T-cell (primary cell): Measurements from ENCODE around the gene C16orf74. TPM values are rescaled to one million over a fixed set of nuclear protein-coding genes. Genes with fewer than 3 reads are reported as not detected.
A peak's percentile ranks its signal among the peaks of the same experiment; 100 is the strongest.

Experiments used
- ATAC-seq, 4 experiments: fragments of 200-7000 bp in 3 of 4; fragments of 150-1000 bp in 1 of 4; cut with Tn5 transposase; replicated peaks in 1 of 4; 1 replicate in 3 of 4; 2 replicates in 1 of 4; pipeline ENCODE4 v1.10.0; 2021; ENCODE audit warnings: moderate library complexity in 3 of 4, mild to moderate bottlenecking in 2 of 4, moderate number of reproducible peaks in 1 of 4
- CTCF ChIA-PET, 2 donors: fragments of 300-600 bp; sonication (Branson Sonifier 250); formaldehyde crosslinking; loops; one replicate each; lab custom pipeline; 2022; ENCODE audit warnings: antibody characterized with exemption in 2 of 2; lab: Charles Lee
- POLR2A ChIA-PET, 2 donors: fragments of 300-600 bp; sonication (Branson Sonifier 250); formaldehyde crosslinking; loops; one replicate each; lab custom pipeline; 2022; ENCODE audit warnings: antibody characterized with exemption in 2 of 2; lab: Charles Lee
- DNase-seq, 35 experiments: peaks; one replicate each; pipeline versions ENCODE4 v3.0.0 to v3.0.0-alpha.2; 2013 to 2023
- H3K27ac ChIP-seq: one replicate; pipeline ENCODE4 v1.5.1; 2013; ENCODE audit warnings: low read length
- H3K27me3 ChIP-seq, 2 experiments: replicated peaks in 1 of 2; 1 replicate in 1 of 2; 2 replicates in 1 of 2; pipeline versions ENCODE4 v1.6.1 to v1.7.0; 2013; ENCODE audit warnings: low read length in 1 of 2, mixed read lengths in 1 of 2; ENCODE audit not compliant: control insufficient read depth in 2 of 2, insufficient read depth in 2 of 2; ENCODE audit errors: extremely low read depth in 1 of 2
- H3K36me3 ChIP-seq, 2 donors: 1 replicate in 1 of 2; 2 replicates in 1 of 2; pipeline versions ENCODE4 v1.6.1 to v1.7.0; 2013; ENCODE audit warnings: low read length in 1 of 2; ENCODE audit not compliant: control insufficient read depth in 2 of 2, insufficient read depth in 1 of 2; ENCODE audit errors: extremely low read depth in 1 of 2
- H3K4me1 ChIP-seq, 2 experiments: 1 replicate in 1 of 2; 2 replicates in 1 of 2; pipeline versions ENCODE4 v1.6.1 to v1.7.0; 2013; ENCODE audit warnings: low read length in 2 of 2, mixed read lengths in 1 of 2; ENCODE audit not compliant: insufficient read depth in 2 of 2, control insufficient read depth in 1 of 2; ENCODE audit errors: extremely low read depth in 1 of 2
- H3K4me3 ChIP-seq, 2 donors: 1 replicate in 1 of 2; 2 replicates in 1 of 2; pipeline versions ENCODE4 v1.5.1 to v1.7.0; 2013; ENCODE audit warnings: mild to moderate bottlenecking in 2 of 2, low read length in 1 of 2, moderate library complexity in 1 of 2; ENCODE audit not compliant: control insufficient read depth in 1 of 2; ENCODE audit errors: extremely low read depth in 1 of 2
- H3K9me3 ChIP-seq: 2 replicates; pipeline ENCODE4 v1.7.0; 2013
- H3K27ac Mint-ChIP-seq, 2 donors: one replicate each; pipeline ENCODE4 v1.8.0; 2020 to 2021; ENCODE audit warnings: mild to moderate bottlenecking in 2 of 2, mixed read lengths in 2 of 2
- H3K27me3 Mint-ChIP-seq, 2 donors: one replicate each; pipeline ENCODE4 v1.8.0; 2021 to 2022; ENCODE audit warnings: mixed read lengths in 2 of 2
- H3K36me3 Mint-ChIP-seq: one replicate; pipeline ENCODE4 v1.8.0; 2021; ENCODE audit warnings: mixed read lengths
- H3K4me1 Mint-ChIP-seq, 3 donors: one replicate each; pipeline ENCODE4 v1.8.0; 2020 to 2022; ENCODE audit warnings: mixed read lengths in 3 of 3, mild to moderate bottlenecking in 1 of 3
- H3K4me3 Mint-ChIP-seq, 3 donors: one replicate each; pipeline ENCODE4 v1.8.0; 2020 to 2022; ENCODE audit warnings: mild to moderate bottlenecking in 3 of 3, mixed read lengths in 3 of 3, moderate library complexity in 3 of 3
- H3K9me3 Mint-ChIP-seq, 3 donors: one replicate each; pipeline ENCODE4 v1.8.0; 2020 to 2022; ENCODE audit warnings: mixed read lengths in 3 of 3
- WGBS: methylation state at CpG from one replicate; pipeline ENCODE4 v1.1.5; 2013; ENCODE audit warnings: missing lambda C conversion rate; ENCODE audit not compliant: insufficient coverage; 5-methylcytosine and 5-hydroxymethylcytosine counted together
- total RNA-seq, 35 experiments: library from RNA in 6 of 35; stranded (reverse) in 6 of 35; fragments of 120-200 nt in 1 of 35; gene quantifications; one replicate each; pipeline versions ENCODE4 v1.2.1 to v1.2.4 and lab custom pipeline; 2013 to 2026

Gene C16orf74
- total RNA-seq, 5 donors from 2014 or later (not counting 1 experiment from before 2014, with no cell fraction given) = 3.1 to 21.7 (median 15.6) TPM

- no peak overlapping the region for H3K27ac Mint-ChIP-seq
- no peaks in the 10 kb centered on the region for H3K9me3 ChIP-seq
- no peaks in the 10 kb centered on the region for H3K9me3 Mint-ChIP-seq
- H3K4me1 ChIP-seq = peaks cover 0 to 7% of the 10 kb centered on the region in 2 experiments
- WGBS = 91% methylated on average over 11 of the region's 12 CpGs
- no peaks in the 10 kb centered on the region for H3K36me3 ChIP-seq
- peaks cover 0 to 51% of the 10 kb centered on the region in 2 experiments for H3K27me3 ChIP-seq
- ATAC-seq (no peak), DNase-seq (no peak)
- no peak overlapping the region for H3K4me3 Mint-ChIP-seq
- H3K36me3 Mint-ChIP-seq = no peaks in the 10 kb centered on the region
- CTCF ChIA-PET = no interaction called here
- peaks cover 3 to 17% (median 10%) of the 10 kb centered on the region in 3 donors for H3K4me1 Mint-ChIP-seq
- POLR2A ChIA-PET = no interaction called here
- H3K27me3 Mint-ChIP-seq = peaks cover 13 to 21% of the 10 kb centered on the region in 2 donors
- H3K27ac ChIP-seq = no peak overlapping the region
- H3K4me3 ChIP-seq = no peak overlapping the region
These were observed 12.1 kb upstream of the C16orf74 start for GRCh38 chr16:85762970-85763369.

GRCh38 chr16:85761861-85762260, 11.0 kb upstream of the C16orf74 start:
- CTCF ChIA-PET = no interaction called here
- POLR2A ChIA-PET = interaction anchor here (0.6 to 0.7 kb wide), 2 partner anchors 108 to 1671 kb away, joined by 3 read pairs; no protein-coding TSS in a partner anchor
- Histone ChIP-seq H3K27ac (no peak overlapping the region), H3K27me3 (peaks cover 0 to 48% of the 10 kb centered on the region in 2 experiments), H3K9me3 (no peaks in the 10 kb centered on the region), H3K36me3 (no peaks in the 10 kb centered on the region), H3K4me1 (peaks cover 0 to 7% of the 10 kb centered on the region in 2 experiments), H3K4me3 (no peak overlapping the region)
- Mint-ChIP-seq H3K27ac (no peak overlapping the region), H3K4me3 (no peak overlapping the region), H3K36me3 (no peaks in the 10 kb centered on the region), H3K4me1 (peaks cover 3 to 17% (median 10%) of the 10 kb centered on the region in 3 donors), H3K27me3 (peaks cover 13 to 22% of the 10 kb centered on the region in 2 donors), H3K9me3 (no peaks in the 10 kb centered on the region)
- DNase-seq = no peak
- 52% methylated on average over 6 of the region's 6 CpGs for WGBS
- no peak for ATAC-seq

- Histone ChIP-seq H3K27me3 (peaks cover 0 to 48% of the 10 kb centered on the region in 2 experiments), H3K36me3 (no peaks in the 10 kb centered on the region), H3K4me1 (peaks cover 0 to 7% of the 10 kb centered on the region in 2 experiments), H3K27ac (no peak overlapping the region), H3K9me3 (no peaks in the 10 kb centered on the region), H3K4me3 (no peak overlapping the region)
- Mint-ChIP-seq H3K9me3 (no peaks in the 10 kb centered on the region), H3K4me3 (no peak overlapping the region), H3K4me1 (peaks cover 3 to 17% (median 10%) of the 10 kb centered on the region in 3 donors), H3K27me3 (peaks cover 13 to 29% of the 10 kb centered on the region in 2 donors), H3K36me3 (no peaks in the 10 kb centered on the region), H3K27ac (peak overlapping the region in 1 of 2 donors; percentile 27)
- DNase-seq = peak in 17 of 35 experiments; percentile 6 to 49 (median 23)
- ChIA-PET POLR2A (no interaction called here), CTCF (interaction anchor here (0.7 to 1.2 kb wide), 2 partner anchors 68 to 101 kb away, joined by 3 read pairs; no protein-coding TSS in a partner anchor)
- peak in 2 of 4 experiments; percentile 51 to 52 for ATAC-seq
- WGBS = 65% methylated on average over 15 of the region's 20 CpGs
These were observed 8.9 kb upstream of the C16orf74 start for GRCh38 chr16:85759631-85760419.

GRCh38 chr16:85759136-85759535, 8.2 kb upstream of the C16orf74 start:
- 11% methylated on average over 10 of the region's 16 CpGs for WGBS
- Histone ChIP-seq H3K9me3 (no peaks in the 10 kb centered on the region), H3K4me1 (peaks cover 0 to 7% of the 10 kb centered on the region in 2 experiments), H3K27ac (no peak overlapping the region), H3K4me3 (no peak overlapping the region), H3K27me3 (peaks cover 0 to 53% of the 10 kb centered on the region in 2 experiments), H3K36me3 (no peaks in the 10 kb centered on the region)
- Mint-ChIP-seq H3K9me3 (no peaks in the 10 kb centered on the region), H3K27me3 (peaks cover 13 to 30% of the 10 kb centered on the region in 2 donors), H3K27ac (peak overlapping the region in 1 of 2 donors; percentile 15), H3K4me1 (peaks cover 3 to 19% (median 10%) of the 10 kb centered on the region in 3 donors), H3K4me3 (no peak overlapping the region), H3K36me3 (no peaks in the 10 kb centered on the region)
- ChIA-PET POLR2A (no interaction called here), CTCF (interaction anchor here in 1 of 2 donors (1.2 kb wide), 1 partner anchor 100 kb away, joined by 3 read pairs; no protein-coding TSS in a partner anchor)
- DNase-seq (peak in 1 of 35 experiments; percentile 46), ATAC-seq (peak in 1 of 4 experiments; percentile 36)

GRCh38 chr16:85757341-85757822, 6.5 kb upstream of the C16orf74 start:
- Histone ChIP-seq H3K27me3 (peaks cover 0 to 63% of the 10 kb centered on the region in 2 experiments), H3K36me3 (no peaks in the 10 kb centered on the region), H3K4me1 (peaks cover 0 to 7% of the 10 kb centered on the region in 2 experiments), H3K4me3 (no peak overlapping the region), H3K9me3 (no peaks in the 10 kb centered on the region), H3K27ac (no peak overlapping the region)
- no peaks in the 10 kb centered on the region for H3K9me3 Mint-ChIP-seq
- ATAC-seq (no peak), DNase-seq (no peak)
- no peaks in the 10 kb centered on the region for H3K36me3 Mint-ChIP-seq
- H3K27ac Mint-ChIP-seq = peak overlapping the region in 1 of 2 donors; percentile 31
- H3K4me1 Mint-ChIP-seq = peaks cover 3 to 22% (median 10%) of the 10 kb centered on the region in 3 donors
- CTCF ChIA-PET = no interaction called here
- no peak overlapping the region for H3K4me3 Mint-ChIP-seq
- H3K27me3 Mint-ChIP-seq = peaks cover 13 to 41% of the 10 kb centered on the region in 2 donors
- POLR2A ChIA-PET = no interaction called here
- 60% methylated on average over 2 of the region's 7 CpGs for WGBS

- H3K4me3 ChIP-seq = no peak overlapping the region
- DNase-seq (no peak), ATAC-seq (no peak)
- H3K36me3 ChIP-seq = no peaks in the 10 kb centered on the region
- H3K4me1 ChIP-seq = peaks cover 0 to 13% of the 10 kb centered on the region in 2 experiments
- H3K27ac ChIP-seq = no peak overlapping the region
- no peaks in the 10 kb centered on the region for H3K9me3 Mint-ChIP-seq
- H3K27me3 ChIP-seq = peaks cover 0 to 69% of the 10 kb centered on the region in 2 experiments
- peaks cover 13 to 50% of the 10 kb centered on the region in 2 donors for H3K27me3 Mint-ChIP-seq
- 76% methylated on average over 21 of the region's 25 CpGs for WGBS
- POLR2A ChIA-PET = no interaction called here
- peaks cover 3 to 23% (median 10%) of the 10 kb centered on the region in 3 donors for H3K4me1 Mint-ChIP-seq
- no peaks in the 10 kb centered on the region for H3K9me3 ChIP-seq
- H3K27ac Mint-ChIP-seq = peak overlapping the region in 1 of 2 donors; percentile 65
- CTCF ChIA-PET = no interaction called here
- no peak overlapping the region for H3K4me3 Mint-ChIP-seq
- no peaks in the 10 kb centered on the region for H3K36me3 Mint-ChIP-seq
These were observed 5.3 kb upstream of the C16orf74 start for GRCh38 chr16:85755929-85756768.
